ENCODE data around the gene CALD1.

Gene CALD1

GRCh38 chr7:134814730-134815364, 35.4 kb downstream of the CALD1 start:
- Histone ChIP-seq H3K4me2 (ENCODE audit: low read length) (no peak overlapping the region), H4K20me1 (ENCODE audit: insufficient read depth, low read length) (no peaks in the 10 kb centered on the region; the same call in 1 of the 2 replicates), H3K79me2 (ENCODE audit: insufficient read depth, low read length) (no peaks in the 10 kb centered on the region), H3K27me3 (ENCODE audit: insufficient read depth, low read length) (no peaks in the 10 kb centered on the region), H3K9ac (ENCODE audit: low read length) (no peak overlapping the region), H3K4me3 (ENCODE audit: low read depth, low read length, poor library complexity, severe bottlenecking) (no peak overlapping the region), H3K9me3 (ENCODE audit: low read length) (no peaks in the 10 kb centered on the region), H3K27ac (ENCODE audit: low read depth, low read length, poor library complexity, severe bottlenecking) (no peak overlapping the region), H2AFZ (ENCODE audit: low read length) (no peak overlapping the region), H3K4me1 (ENCODE audit: insufficient read depth, low read length, severe bottlenecking) (no peaks in the 10 kb centered on the region), H3K9me2 (ENCODE audit: low read depth, low read length) (no peaks in the 10 kb centered on the region), H3K36me3 (ENCODE audit: insufficient read depth, low read length) (no peaks in the 10 kb centered on the region), H3F3A (ENCODE audit: insufficient read depth, low read length) (no peaks in the 10 kb centered on the region)
- TF ChIP-seq EZH2 (IDR thresholded peaks at IDR 0.05; ENCODE audit: borderline replicate concordance, low read length), result no peak
- no peak for TF ChIP-seq CTCF (IDR thresholded peaks at IDR 0.05; ENCODE audit: low read length)

- Histone ChIP-seq H3K36me3 (ENCODE audit: insufficient read depth, low read length) (no peaks in the 10 kb centered on the region), H3K9me3 (ENCODE audit: low read length) (no peaks in the 10 kb centered on the region), H4K20me1 (ENCODE audit: insufficient read depth, low read length) (no peaks in the 10 kb centered on the region; the same call in 1 of the 2 replicates), H3K9ac (ENCODE audit: low read length) (no peak overlapping the region), H3K4me3 (ENCODE audit: low read depth, low read length, poor library complexity, severe bottlenecking) (no peak overlapping the region), H3K9me2 (ENCODE audit: low read depth, low read length) (no peaks in the 10 kb centered on the region; the same call in 1 of the 2 replicates), H2AFZ (ENCODE audit: low read length) (no peak overlapping the region), H3K27ac (ENCODE audit: low read depth, low read length, poor library complexity, severe bottlenecking) (no peak overlapping the region), H3K4me1 (ENCODE audit: insufficient read depth, low read length, severe bottlenecking) (no peaks in the 10 kb centered on the region), H3K27me3 (ENCODE audit: insufficient read depth, low read length) (no peaks in the 10 kb centered on the region), H3K79me2 (ENCODE audit: insufficient read depth, low read length) (no peaks in the 10 kb centered on the region), H3K4me2 (ENCODE audit: low read length) (no peak overlapping the region), H3F3A (ENCODE audit: insufficient read depth, low read length) (no peaks in the 10 kb centered on the region)
- TF ChIP-seq EZH2 (IDR thresholded peaks at IDR 0.05; ENCODE audit: borderline replicate concordance, low read length), result no peak
- no peak for TF ChIP-seq CTCF (IDR thresholded peaks at IDR 0.05; ENCODE audit: low read length)
Measured at GRCh38 chr7:134818613-134819345, 39.3 kb downstream of the CALD1 start.

- Histone ChIP-seq H3F3A (ENCODE audit: insufficient read depth, low read length) (no peaks in the 10 kb centered on the region), H2AFZ (ENCODE audit: low read length) (no peak overlapping the region)
Measured at GRCh38 chr7:134819401-134819800, 40.0 kb downstream of the CALD1 start.

More at GRCh38 chr7:134819401-134819800, 40.0 kb downstream of the CALD1 start:
- Histone ChIP-seq H3K27me3 (ENCODE audit: insufficient read depth, low read length) (no peaks in the 10 kb centered on the region), H3K36me3 (ENCODE audit: insufficient read depth, low read length) (no peaks in the 10 kb centered on the region), H3K9me2 (ENCODE audit: low read depth, low read length) (no peaks in the 10 kb centered on the region; the same call in 1 of the 2 replicates), H3K27ac (ENCODE audit: low read depth, low read length, poor library complexity, severe bottlenecking) (no peak overlapping the region), H3K9ac (ENCODE audit: low read length) (no peak overlapping the region), H3K9me3 (ENCODE audit: low read length) (no peaks in the 10 kb centered on the region), H3K4me2 (ENCODE audit: low read length) (no peak overlapping the region), H3K4me1 (ENCODE audit: insufficient read depth, low read length, severe bottlenecking) (no peaks in the 10 kb centered on the region), H4K20me1 (ENCODE audit: insufficient read depth, low read length) (no peaks in the 10 kb centered on the region; the same call in 1 of the 2 replicates), H3K4me3 (ENCODE audit: low read depth, low read length, poor library complexity, severe bottlenecking) (no peak overlapping the region), H3K79me2 (ENCODE audit: insufficient read depth, low read length) (no peaks in the 10 kb centered on the region)
- TF ChIP-seq CTCF (IDR thresholded peaks at IDR 0.05; ENCODE audit: low read length), result no peak
- TF ChIP-seq EZH2 (IDR thresholded peaks at IDR 0.05; ENCODE audit: borderline replicate concordance, low read length), result no peak

Measured in OCI-LY1 (cell line).